ENCODE data around the gene EFL1.
"Not testable (repeated sequence)": the region's sequence is repeated elsewhere in the genome, so short reads cannot be mapped to it uniquely, and the experiment has no call there.

The EFL1 gene

DNA sequence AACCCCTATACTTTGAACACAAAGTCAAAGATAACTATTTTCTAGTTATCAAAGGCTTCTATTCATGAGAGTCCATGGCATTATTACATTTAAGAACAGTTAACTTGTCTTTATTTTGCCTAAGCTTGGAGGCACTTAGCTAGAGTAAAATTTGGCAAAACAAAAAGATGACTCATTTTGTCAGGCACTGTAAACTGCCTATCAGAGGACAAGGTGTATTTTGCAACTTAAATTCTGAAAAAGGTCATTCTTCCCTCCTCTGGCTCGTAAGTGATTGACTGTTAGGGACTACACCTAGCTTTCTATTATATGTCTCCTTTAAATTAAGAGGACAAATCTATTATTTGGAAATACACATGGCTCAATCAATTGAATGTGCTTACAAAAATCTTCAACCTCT, 69.1 kb downstream of the EFL1 start:
- H3K9me3 ChIP-seq (ENCODE audit: control insufficient read depth, low read depth, low read length); H3K4me3 ChIP-seq (ENCODE audit: low read length); H3K9ac ChIP-seq (ENCODE audit: low read length); H3K27ac ChIP-seq (ENCODE audit: low read length); H3K36me3 ChIP-seq (ENCODE audit: control insufficient read depth, low read depth, low read length); H3K27me3 ChIP-seq (ENCODE audit: control insufficient read depth, insufficient read depth, low read length); H3K4me1 ChIP-seq (ENCODE audit: control insufficient read depth, low read depth, low read length): not testable (repeated sequence)

DNA sequence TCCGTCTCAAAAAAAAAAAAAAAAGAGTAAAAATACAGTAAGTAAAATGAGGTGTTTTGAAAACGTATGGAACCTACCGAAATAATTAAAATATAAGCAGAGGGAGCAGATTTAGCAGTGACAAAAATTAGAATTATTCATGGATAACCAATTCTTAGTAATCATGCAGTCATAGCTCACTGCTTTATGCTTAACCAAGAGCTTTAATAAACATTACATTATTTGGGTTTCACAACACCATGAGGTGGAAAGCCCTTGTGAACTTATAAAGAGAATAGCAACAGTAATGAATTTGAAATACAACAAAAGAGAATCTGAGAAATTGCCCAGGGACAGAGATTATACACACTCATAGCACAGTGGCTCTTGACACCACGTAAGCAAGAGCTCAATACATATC, 70.1 kb downstream of the EFL1 start:
- not testable (repeated sequence) for H3K27me3 ChIP-seq (ENCODE audit: control insufficient read depth, insufficient read depth, low read length); H3K4me1 ChIP-seq (ENCODE audit: control insufficient read depth, low read depth, low read length); H3K27ac ChIP-seq (ENCODE audit: low read length); H3K4me3 ChIP-seq (ENCODE audit: low read length); H3K9ac ChIP-seq (ENCODE audit: low read length); H3K9me3 ChIP-seq (ENCODE audit: control insufficient read depth, low read depth, low read length); H3K36me3 ChIP-seq (ENCODE audit: control insufficient read depth, low read depth, low read length)

DNA sequence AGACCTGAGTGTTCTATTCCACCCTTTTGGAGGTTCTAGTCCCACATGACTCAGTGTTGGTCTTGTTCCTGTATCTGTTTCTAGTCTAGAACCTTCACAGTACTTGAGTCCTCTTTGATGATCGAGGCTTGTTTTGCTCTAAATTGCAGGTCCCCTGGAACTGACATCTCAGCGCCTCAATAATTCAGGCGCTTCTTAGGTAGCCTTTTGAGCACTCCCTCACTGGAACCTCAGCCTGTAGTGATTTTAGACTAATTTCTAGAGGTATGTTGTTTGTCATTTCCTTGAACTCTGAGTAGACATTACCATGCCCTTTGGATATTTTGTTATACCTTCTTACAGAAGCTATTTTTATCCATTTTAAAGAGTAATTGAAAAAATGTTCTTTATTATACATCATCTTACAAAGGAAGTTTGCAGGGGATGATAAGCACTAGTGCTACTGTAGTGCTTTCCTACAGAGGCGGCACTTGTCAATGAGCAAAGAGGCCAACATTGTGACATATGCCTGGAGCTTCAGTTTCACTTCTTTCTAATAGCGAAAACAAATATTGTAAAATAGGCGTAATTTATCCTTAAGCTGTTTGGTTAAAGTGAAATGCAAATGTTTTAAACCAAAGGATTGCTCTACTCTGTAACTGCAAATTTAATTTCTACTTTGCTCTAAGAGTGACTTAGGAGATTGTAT, 75.7 kb downstream of the EFL1 start:
- H3K4me1 ChIP-seq (ENCODE audit: control insufficient read depth, low read depth, low read length), result no peaks in the 10 kb centered on the region
- no peak overlapping the region for H3K4me3 ChIP-seq (ENCODE audit: low read length)
- H3K36me3 ChIP-seq (ENCODE audit: control insufficient read depth, low read depth, low read length), result no peaks in the 10 kb centered on the region
- H3K27me3 ChIP-seq (ENCODE audit: control insufficient read depth, insufficient read depth, low read length), result no peaks in the 10 kb centered on the region
- no peaks in the 10 kb centered on the region for H3K9me3 ChIP-seq (ENCODE audit: control insufficient read depth, low read depth, low read length)
- H3K27ac ChIP-seq (ENCODE audit: low read length), result no peak overlapping the region
- no peak overlapping the region for H3K9ac ChIP-seq (ENCODE audit: low read length)

DNA sequence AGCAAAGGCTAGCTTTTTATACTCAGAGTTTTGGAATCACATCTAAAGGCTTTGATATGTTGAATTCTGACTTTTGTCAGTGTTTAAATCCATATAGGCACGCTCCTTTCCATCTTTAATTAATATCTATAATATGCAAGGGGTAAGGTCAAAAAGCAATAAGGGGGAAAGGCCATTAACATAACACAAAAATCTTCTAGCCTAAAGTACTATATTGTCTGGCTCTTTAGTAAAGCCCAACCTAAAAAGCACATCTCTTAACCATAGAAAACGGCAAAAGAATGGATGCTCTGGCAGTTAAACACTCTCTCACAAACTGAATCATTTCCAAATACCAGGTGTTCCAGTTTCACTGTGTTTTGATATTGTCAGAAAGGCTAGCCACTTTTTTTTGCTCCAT, 76.4 kb downstream of the EFL1 start:
- H3K27me3 ChIP-seq (ENCODE audit: control insufficient read depth, insufficient read depth, low read length), result no peaks in the 10 kb centered on the region
- no peak overlapping the region for H3K9ac ChIP-seq (ENCODE audit: low read length)
- no peaks in the 10 kb centered on the region for H3K36me3 ChIP-seq (ENCODE audit: control insufficient read depth, low read depth, low read length)
- H3K9me3 ChIP-seq (ENCODE audit: control insufficient read depth, low read depth, low read length), result no peaks in the 10 kb centered on the region
- no peak overlapping the region for H3K27ac ChIP-seq (ENCODE audit: low read length)
- no peak overlapping the region for H3K4me3 ChIP-seq (ENCODE audit: low read length)
- no peaks in the 10 kb centered on the region for H3K4me1 ChIP-seq (ENCODE audit: control insufficient read depth, low read depth, low read length)

DNA sequence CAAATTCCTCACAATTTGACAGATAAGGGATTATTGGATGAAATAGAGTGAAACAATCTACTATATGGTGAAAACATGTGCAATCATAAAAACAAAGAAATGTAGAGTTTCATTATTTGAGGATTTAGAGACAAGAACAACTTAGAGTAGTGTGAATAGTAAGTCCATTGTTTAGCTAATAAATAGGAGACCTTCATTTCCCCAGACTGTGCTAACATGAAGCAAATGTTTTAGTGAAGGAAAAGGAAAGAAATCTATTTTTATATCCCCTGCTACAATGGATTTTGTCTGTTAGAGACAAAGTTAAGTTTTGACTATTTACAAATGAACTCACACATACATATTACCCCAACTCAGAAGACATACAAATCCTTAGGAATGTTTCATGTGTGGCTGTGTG, 77.8 kb downstream of the EFL1 start:
- Histone ChIP-seq H3K9me3 (ENCODE audit: control insufficient read depth, low read depth, low read length) (no peaks in the 10 kb centered on the region), H3K4me3 (ENCODE audit: low read length) (no peak overlapping the region), H3K36me3 (ENCODE audit: control insufficient read depth, low read depth, low read length) (no peaks in the 10 kb centered on the region), H3K27me3 (ENCODE audit: control insufficient read depth, insufficient read depth, low read length) (no peaks in the 10 kb centered on the region), H3K9ac (ENCODE audit: low read length) (no peak overlapping the region), H3K27ac (ENCODE audit: low read length) (no peak overlapping the region), H3K4me1 (ENCODE audit: control insufficient read depth, low read depth, low read length) (no peaks in the 10 kb centered on the region)

DNA sequence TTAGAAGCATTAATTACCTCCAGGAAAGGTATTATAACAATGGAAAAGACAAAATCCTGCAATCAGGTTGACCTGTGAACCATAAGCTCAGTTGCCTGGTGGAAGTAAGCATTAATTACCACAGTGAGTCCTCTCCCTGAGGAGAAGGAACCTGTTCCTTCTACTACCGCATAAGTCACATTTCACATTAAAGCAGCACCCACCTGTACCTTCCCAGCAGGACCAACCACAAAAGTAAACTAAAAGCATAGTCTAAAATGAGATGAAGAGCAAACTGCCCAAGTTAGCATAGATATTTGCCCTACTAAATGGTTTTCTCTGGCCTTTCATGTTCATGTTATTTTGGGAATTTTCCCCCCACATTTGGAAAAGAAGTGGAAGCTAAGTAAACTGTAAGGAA, 78.2 kb downstream of the EFL1 start:
- H3K36me3 ChIP-seq (ENCODE audit: control insufficient read depth, low read depth, low read length), result no peaks in the 10 kb centered on the region
- H3K9me3 ChIP-seq (ENCODE audit: control insufficient read depth, low read depth, low read length), result no peaks in the 10 kb centered on the region
- no peak overlapping the region for H3K9ac ChIP-seq (ENCODE audit: low read length)
- no peak overlapping the region for H3K27ac ChIP-seq (ENCODE audit: low read length)
- no peak overlapping the region for H3K4me3 ChIP-seq (ENCODE audit: low read length)
- no peaks in the 10 kb centered on the region for H3K27me3 ChIP-seq (ENCODE audit: control insufficient read depth, insufficient read depth, low read length)
- no peaks in the 10 kb centered on the region for H3K4me1 ChIP-seq (ENCODE audit: control insufficient read depth, low read depth, low read length)

DNA sequence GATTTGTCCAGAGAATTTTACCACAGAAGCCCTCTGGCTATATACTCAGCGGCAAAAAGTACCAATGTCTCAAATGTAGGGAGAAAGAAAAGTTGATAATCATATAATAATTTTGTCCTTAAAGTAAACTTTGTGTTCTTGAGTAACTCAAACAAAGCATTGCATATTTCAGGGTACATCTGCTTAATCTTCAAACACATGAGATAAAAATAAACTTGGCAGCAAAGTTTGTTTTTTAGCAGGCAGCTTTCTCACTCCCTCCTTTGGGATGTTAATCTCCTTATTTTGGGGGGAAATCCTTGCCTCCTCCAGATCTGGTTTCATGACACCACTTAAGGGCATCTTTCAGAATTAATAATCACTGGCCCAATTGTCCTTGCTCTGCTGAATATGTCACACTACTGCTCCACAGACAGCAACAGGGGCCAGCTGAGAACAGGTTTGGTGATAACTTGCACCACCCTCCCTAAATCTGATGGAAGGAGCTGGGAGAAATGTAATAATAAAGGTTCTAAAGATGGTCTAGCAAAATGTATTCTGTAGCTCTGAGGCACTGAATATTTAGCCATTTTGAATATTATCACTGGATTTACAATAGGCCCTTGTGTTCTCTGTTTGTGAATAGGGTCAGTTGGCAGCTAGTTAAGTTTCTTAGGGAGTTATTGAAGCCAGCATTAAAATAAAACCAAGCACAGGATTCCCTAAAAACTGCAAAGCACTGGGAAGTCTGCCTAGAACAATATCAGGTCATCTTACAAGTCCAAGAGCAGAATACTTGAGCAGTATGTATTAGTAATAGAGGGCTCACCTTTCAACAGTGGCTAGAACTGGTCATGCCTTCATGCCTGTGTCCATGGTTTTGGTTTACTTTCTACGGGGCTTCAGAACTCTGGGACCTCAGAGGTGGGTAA, 79.2 kb downstream of the EFL1 start:
- H3K9ac ChIP-seq (ENCODE audit: low read length), result no peak overlapping the region
- H3K27ac ChIP-seq (ENCODE audit: low read length), result no peak overlapping the region
- no peaks in the 10 kb centered on the region for H3K27me3 ChIP-seq (ENCODE audit: control insufficient read depth, insufficient read depth, low read length)
- no peaks in the 10 kb centered on the region for H3K36me3 ChIP-seq (ENCODE audit: control insufficient read depth, low read depth, low read length)
- no peaks in the 10 kb centered on the region for H3K4me1 ChIP-seq (ENCODE audit: control insufficient read depth, low read depth, low read length)
- no peaks in the 10 kb centered on the region for H3K9me3 ChIP-seq (ENCODE audit: control insufficient read depth, low read depth, low read length)
- no peak overlapping the region for H3K4me3 ChIP-seq (ENCODE audit: low read length)

DNA sequence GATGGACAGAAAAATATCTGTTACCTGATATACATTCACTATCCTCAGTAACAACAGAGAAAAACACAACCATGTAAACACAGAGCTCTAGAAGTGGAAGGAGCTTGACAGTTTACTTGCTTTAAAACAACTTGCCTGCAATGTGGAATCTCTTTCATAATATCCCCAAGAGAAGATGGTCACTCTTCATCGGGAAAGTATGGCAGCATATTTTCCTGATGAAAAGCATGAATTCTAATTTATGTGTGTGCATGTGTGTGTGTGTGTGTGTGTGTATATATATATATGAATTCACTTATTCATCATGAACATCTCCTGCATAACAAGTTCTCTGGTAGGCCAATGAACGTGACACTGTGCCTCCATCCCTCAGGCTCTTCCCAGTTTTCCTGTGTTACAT, 81.2 kb downstream of the EFL1 start:
- Histone ChIP-seq H3K4me3 (ENCODE audit: low read length) (no peak overlapping the region), H3K4me1 (ENCODE audit: control insufficient read depth, low read depth, low read length) (no peaks in the 10 kb centered on the region), H3K9ac (ENCODE audit: low read length) (no peak overlapping the region), H3K36me3 (ENCODE audit: control insufficient read depth, low read depth, low read length) (no peaks in the 10 kb centered on the region), H3K27ac (ENCODE audit: low read length) (no peak overlapping the region), H3K27me3 (ENCODE audit: control insufficient read depth, insufficient read depth, low read length) (no peaks in the 10 kb centered on the region), H3K9me3 (ENCODE audit: control insufficient read depth, low read depth, low read length) (no peaks in the 10 kb centered on the region)

DNA sequence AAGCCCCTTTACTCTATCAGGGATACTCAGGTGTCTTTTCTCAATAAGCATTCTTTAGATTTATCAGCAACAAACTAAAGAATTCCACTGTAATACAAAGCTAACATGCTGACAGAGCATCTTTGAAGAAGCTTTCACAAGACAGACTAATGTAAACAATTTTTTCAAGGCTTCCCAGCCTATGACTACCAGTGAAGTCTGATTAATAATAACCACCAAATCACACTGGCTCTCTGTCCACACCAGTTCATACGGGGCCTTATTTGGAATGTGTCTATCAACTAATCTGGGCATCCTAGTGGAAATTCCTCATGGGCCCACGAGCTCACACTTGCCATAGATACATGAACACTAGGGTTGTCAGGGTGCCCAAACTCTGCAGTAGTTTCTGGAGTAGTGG, 84.5 kb downstream of the EFL1 start:
- no peaks in the 10 kb centered on the region for H3K4me1 ChIP-seq (ENCODE audit: control insufficient read depth, low read depth, low read length)
- H3K27ac ChIP-seq (ENCODE audit: low read length), result no peak overlapping the region
- H3K36me3 ChIP-seq (ENCODE audit: control insufficient read depth, low read depth, low read length), result no peaks in the 10 kb centered on the region
- H3K9ac ChIP-seq (ENCODE audit: low read length), result no peak overlapping the region
- no peak overlapping the region for H3K4me3 ChIP-seq (ENCODE audit: low read length)
- no peaks in the 10 kb centered on the region for H3K9me3 ChIP-seq (ENCODE audit: control insufficient read depth, low read depth, low read length)
- H3K27me3 ChIP-seq (ENCODE audit: control insufficient read depth, insufficient read depth, low read length), result no peaks in the 10 kb centered on the region

DNA sequence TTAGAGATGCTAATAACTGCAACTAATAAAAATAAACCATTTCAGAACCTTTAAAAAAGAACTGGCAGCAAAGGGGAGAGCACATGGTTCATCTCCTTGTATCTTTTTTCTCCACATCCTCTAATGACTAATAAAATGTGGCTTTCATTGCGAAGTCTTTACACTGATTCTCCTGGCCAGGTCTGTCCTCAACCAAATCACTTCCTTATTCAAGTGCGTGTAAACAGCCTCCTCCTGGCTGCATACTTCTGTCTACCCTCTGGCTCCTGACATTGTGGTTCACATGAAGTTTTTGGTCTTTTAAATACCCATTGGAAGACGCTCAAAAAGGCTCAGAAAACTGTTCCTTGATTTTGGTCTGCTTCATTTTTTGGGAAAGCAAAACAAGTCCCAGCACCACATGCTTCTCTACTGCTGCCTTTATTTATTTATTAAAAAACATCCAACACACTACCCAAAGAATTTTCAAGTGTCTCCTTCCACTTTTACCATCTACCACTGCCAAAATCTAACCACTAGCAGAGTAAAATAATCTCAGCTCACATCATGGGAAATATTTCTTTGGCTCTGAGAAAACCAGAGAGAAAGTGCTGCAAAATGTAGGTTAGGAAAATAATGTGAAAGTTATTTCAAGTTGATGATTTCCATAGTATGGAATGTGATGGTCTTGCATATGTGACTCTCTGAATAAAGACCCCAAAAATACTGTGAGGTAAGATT, 85.1 kb downstream of the EFL1 start:
- H3K9ac ChIP-seq (ENCODE audit: low read length), result no peak overlapping the region

DNA sequence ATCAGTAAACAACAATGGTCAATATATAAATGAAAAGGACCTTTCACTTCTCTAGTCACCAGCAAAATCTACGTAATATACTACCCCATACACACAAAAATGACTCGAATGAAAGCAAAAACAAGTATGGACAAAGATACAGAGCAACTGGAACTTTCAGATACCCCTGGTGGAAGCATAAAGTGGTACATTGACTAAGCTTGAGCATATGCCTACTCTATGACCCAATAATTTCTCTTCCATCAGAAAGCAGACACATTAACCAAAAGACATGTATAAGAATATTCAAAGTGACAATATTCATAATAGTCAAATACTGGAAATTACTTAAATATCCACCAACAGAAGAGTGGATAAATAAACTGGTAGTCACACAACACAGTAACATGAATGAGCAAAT, 86.0 kb downstream of the EFL1 start:
- Histone ChIP-seq H3K27ac (ENCODE audit: low read length) (no peak overlapping the region), H3K4me1 (ENCODE audit: control insufficient read depth, low read depth, low read length) (no peaks in the 10 kb centered on the region), H3K9me3 (ENCODE audit: control insufficient read depth, low read depth, low read length) (no peaks in the 10 kb centered on the region), H3K9ac (ENCODE audit: low read length) (no peak overlapping the region), H3K36me3 (ENCODE audit: control insufficient read depth, low read depth, low read length) (no peaks in the 10 kb centered on the region), H3K27me3 (ENCODE audit: control insufficient read depth, insufficient read depth, low read length) (no peaks in the 10 kb centered on the region), H3K4me3 (ENCODE audit: low read length) (no peak overlapping the region)

More for the DNA sequence above, 85.1 kb downstream of the EFL1 start:
- H3K36me3 ChIP-seq (ENCODE audit: control insufficient read depth, low read depth, low read length), result no peaks in the 10 kb centered on the region
- no peaks in the 10 kb centered on the region for H3K9me3 ChIP-seq (ENCODE audit: control insufficient read depth, low read depth, low read length)
- no peaks in the 10 kb centered on the region for H3K27me3 ChIP-seq (ENCODE audit: control insufficient read depth, insufficient read depth, low read length)
- H3K27ac ChIP-seq (ENCODE audit: low read length), result no peak overlapping the region
- H3K4me3 ChIP-seq (ENCODE audit: low read length), result no peak overlapping the region
- no peaks in the 10 kb centered on the region for H3K4me1 ChIP-seq (ENCODE audit: control insufficient read depth, low read depth, low read length)
